GM18502 (cell line): ENCODE results near the gene UBA3.

Experiments used
- ATAC-seq: cut with Tn5 transposase; IDR thresholded peaks from one replicate; pipeline ENCODE4 v1.9.1; 2021; ENCODE audit warnings: mild to moderate bottlenecking; ENCODE audit not compliant: unreplicated experiment, poor library complexity

The UBA3 gene

GRCh38 chr3:69102384-69102783, 22.2 kb upstream of the UBA3 start:
- ATAC-seq: no peak

DNA sequence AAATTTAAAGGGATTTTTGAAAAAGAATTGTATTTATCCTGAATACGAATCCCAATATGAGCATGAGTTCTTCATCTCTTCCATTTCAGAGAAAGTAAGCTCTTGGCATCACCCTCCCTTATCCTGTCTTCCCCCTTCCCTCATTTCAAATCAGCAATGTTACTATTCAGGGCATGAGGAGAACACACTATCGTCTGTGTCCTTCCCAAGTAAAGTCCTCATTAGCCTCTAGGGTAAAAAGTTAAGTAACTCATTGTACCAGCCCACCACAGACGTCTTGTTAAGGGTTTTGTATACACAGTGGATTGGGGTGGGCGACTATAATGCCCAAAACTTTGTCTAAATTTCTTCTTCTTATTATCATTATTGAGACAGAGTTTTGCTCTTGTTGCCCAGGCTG, 19.4 kb upstream of the UBA3 start:
- ATAC-seq: no peak

GRCh38 chr3:69097407-69098086, 17.4 kb upstream of the UBA3 start:
- no peak for ATAC-seq

GRCh38 chr3:69096299-69096698, 16.1 kb upstream of the UBA3 start:
- ATAC-seq: no peak

GRCh38 chr3:69095636-69096035, 15.5 kb upstream of the UBA3 start:
- no peak for ATAC-seq

DNA sequence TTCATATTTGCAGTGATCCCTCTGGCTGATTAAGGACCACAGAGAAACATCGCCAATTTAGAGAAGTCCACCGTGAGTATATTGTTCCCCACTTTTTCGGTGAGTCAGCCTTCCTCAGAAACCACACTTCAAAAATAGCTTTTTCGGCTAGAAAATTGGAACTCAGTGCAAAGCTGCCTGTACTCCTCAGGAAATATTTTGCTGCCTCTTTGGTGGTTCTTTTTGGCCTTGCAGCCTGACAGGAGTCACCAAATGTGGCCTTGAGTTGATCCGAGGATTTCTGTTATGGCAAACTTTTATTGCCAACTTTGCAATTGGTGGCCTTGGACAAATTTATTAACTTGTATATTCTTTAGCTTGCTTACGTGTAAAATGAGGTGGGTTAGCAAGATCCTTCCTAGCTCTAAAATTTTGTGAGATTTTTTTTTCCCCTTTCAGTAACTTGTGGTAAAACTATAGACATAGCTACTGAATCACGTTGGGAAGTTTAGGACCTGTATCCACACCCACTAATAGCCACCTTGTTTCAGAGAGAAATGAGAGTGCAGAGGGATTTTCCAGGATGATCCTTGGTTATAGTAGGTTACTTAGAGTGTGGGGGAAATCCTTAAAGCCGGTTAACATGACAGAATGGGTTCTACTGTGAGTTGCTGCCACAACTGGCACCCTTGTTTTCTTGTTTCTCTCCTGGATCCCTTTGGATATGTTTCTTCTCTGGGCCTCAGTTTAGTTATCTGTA, 14.5 kb upstream of the UBA3 start:
- ATAC-seq: no peak

DNA sequence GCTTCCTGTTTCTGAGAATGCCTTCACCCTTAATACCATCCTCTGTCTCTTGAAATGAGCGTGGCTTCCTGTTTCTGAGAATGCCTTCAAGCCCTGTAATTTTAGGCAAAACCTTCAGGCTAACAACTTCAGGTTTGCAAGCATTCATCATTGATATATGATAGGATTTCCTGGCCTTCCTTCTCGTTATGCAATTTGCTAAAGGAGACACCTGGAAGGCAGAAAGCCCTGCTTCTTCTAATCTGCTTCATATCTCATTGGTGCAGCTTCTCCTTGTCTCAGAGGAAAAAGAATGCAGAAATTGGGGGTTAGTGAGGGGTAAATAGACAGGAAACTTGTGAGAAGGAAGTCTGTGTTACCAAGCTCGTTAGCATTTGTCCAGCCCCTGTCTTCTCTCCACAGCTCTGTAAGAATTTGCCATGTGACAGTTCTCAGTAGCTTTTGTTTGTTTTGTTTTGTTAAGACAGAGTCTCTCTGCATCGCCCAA, 11.9 kb upstream of the UBA3 start:
- peak; percentile 82 for ATAC-seq

DNA sequence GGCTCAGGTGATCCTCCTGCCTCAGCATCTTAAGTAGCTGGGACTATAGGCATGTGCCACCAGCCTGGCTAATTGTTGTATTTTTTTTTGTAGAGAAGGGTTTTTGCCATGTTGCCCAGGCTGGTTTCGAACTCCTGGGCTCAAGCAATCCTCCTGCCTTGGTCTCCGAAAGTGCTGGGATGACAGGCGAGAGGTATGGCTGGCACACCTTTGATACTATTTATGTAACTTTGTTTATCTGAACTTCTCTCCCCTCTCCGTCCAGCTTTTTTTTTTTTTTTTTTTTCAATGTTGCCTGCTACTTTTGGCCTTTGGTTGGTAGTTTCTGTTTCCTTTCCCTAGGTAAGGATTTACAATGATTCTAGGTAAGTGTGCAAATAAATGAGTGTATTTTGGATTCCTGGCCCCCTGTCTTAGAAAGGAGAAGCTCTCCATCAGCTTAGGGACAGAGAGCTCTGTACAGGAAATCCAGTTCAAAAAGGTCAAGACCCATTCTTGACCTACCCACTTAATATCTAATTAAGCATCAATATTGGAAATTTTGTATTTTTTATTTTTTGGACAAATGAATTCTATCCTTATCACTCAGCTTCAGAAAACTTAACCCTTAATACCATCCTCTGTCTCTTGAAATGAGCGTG, 11.3 kb upstream of the UBA3 start:
- peak; percentile 9 for ATAC-seq

GRCh38 chr3:69090021-69090420, 9.9 kb upstream of the UBA3 start:
- ATAC-seq: no peak

- peak; percentile 22 for ATAC-seq
Observed at GRCh38 chr3:69088063-69088462, 7.9 kb upstream of the UBA3 start.

DNA sequence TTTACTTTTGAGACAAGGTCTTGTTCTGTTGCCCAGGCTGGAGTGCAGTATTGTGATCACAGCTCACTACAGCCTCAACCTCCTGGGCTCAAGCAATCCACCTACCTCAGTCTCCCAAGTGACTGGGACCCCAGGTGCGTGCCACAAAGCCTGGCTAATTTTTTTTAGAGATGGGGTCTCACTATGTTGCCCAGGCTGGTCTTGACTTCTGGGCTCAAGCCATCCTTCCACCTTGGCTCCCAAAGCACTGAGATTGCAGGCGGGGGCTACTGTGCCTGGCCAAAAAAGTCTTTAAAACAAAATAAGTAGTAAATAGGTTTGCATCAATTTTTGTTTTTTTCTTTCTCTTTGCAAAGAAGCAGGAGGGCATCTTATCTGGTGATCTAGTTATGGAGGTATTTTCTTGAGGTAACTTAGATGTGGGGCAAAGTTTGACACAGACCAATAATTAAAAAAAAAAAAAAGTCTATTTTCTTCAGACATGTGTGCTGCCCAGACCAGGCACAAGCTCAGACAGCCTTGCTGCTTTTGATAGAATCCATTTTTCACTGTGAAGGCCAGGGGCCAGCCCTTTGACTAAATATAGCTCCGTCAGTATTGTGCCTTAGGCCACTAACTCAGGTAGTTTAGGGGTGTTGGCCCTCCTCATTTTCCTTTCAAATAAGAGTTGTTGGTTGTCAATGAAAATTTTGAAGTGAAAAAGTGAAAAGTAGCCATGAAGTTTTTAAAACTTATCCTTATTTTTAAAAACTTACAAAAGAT, 7.0 kb upstream of the UBA3 start:
- ATAC-seq: no peak

- ATAC-seq: no peak
Observed at GRCh38 chr3:69085833-69086722, 5.9 kb upstream of the UBA3 start.

GRCh38 chr3:69085168-69085832, 5.1 kb upstream of the UBA3 start:
- ATAC-seq: no peak

- peak; percentile 48 for ATAC-seq
Observed at GRCh38 chr3:69084326-69085167, 4.4 kb upstream of the UBA3 start, which contains the start of gene ARL6IP5. ARL6IP5 (plus strand) TSS chr3:69084937; CDS start chr3:69085048, 111 bp downstream.

GRCh38 chr3:69082805-69083204, 2.6 kb upstream of the UBA3 start:
- peak; percentile 61 for ATAC-seq

DNA sequence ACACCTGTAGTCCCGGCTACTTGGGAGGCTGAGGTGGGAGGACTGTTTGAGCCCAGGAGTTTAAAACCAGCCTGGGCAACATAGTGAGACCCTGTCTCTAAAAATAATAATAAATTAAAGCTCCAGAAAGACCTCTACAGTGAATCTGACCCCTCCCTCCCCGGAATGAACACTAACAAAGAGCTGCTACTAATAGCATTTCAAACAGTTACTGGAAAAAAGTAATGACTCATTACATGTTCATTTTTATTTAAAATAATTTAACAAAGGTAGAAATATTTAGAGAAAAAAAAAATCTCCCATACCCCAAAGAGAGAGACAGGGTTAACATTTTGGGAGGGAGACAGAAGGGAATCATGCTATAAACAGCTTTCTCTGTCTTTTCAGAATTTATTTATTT, 2.2 kb upstream of the UBA3 start:
- no peak for ATAC-seq

DNA sequence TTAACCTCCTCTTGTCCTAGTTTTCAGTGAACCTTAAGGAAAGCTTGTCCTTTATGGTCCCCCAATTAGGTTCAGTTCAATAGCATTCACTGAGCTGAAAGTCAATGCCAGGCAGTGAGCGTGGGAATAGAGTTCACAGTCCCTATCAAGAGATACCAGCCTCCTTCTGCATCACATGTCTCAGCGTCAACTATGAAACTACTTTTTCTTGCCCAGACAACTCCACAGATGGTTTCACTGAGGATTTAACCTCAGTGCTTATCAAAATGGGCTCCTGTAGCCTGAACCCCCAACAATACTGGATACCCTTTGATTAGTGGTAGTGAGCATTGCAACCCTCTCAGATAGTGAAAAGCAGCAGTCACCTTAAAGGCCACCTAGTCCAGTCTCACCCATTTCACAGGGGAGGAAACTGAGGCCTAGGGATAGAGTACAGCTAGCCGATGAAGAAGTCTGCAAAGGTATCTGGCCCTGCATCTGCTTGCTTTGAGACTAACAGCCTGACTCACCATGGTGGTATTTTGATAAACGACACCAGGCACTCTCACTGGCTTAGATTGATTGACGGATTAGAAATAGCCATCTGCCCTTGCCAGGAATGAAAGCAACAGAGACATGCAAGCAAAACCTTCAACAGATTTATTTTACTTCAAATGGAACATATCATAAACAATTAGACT, 1.6 kb upstream of the UBA3 start:
- no peak for ATAC-seq
